Stimulated activated effector memory CD8-positive, alpha-beta T cell treated with anti-CD3 and anti-CD28 coated beads, Interleukin-12 subunit alpha, Interleukin-12 subunit beta, amount 100 ng/mL, for 72 hours (primary cell): Measurements from ENCODE around the gene MRPL24.

Experiments
- ATAC-seq: fragments of 150-1000 bp; cut with Tn5 transposase; 2 replicates; pipeline ENCODE4 v1.10.0; 2021
- DNase-seq, 2 donors: peaks; one replicate each; pipeline ENCODE4 v3.0.0; 2021 to 2022; ENCODE audit warnings: low spot score in 2 of 2
- H3K27ac Mint-ChIP-seq: one replicate; pipeline ENCODE4 v1.8.0; 2022; ENCODE audit warnings: mild to moderate bottlenecking, mixed read lengths
- H3K36me3 Mint-ChIP-seq: one replicate; pipeline ENCODE4 v1.8.0; 2022; ENCODE audit warnings: mild to moderate bottlenecking, mixed read lengths
- H3K4me1 Mint-ChIP-seq: one replicate; pipeline ENCODE4 v1.8.0; 2022; ENCODE audit warnings: mixed read lengths
- H3K4me3 Mint-ChIP-seq: one replicate; pipeline ENCODE4 v1.8.0; 2022; ENCODE audit warnings: mild to moderate bottlenecking, mixed read lengths
- H3K9me3 Mint-ChIP-seq: one replicate; pipeline ENCODE4 v1.8.0; 2022; ENCODE audit warnings: mixed read lengths

The MRPL24 gene

GRCh38 chr1:156750711-156751450, 10.0 kb upstream of the MRPL24 start:
- no peaks in the 10 kb centered on the region for H3K9me3 Mint-ChIP-seq
- peak overlapping the region; percentile 98 for H3K27ac Mint-ChIP-seq
- peaks cover 58% of the 10 kb centered on the region for H3K4me1 Mint-ChIP-seq
- H3K4me3 Mint-ChIP-seq: peak overlapping the region; percentile 87
- ATAC-seq (peak; percentile 50), DNase-seq (peak in 1 of 2 donors; percentile 72)
- H3K36me3 Mint-ChIP-seq: peaks cover 61% of the 10 kb centered on the region

DNA sequence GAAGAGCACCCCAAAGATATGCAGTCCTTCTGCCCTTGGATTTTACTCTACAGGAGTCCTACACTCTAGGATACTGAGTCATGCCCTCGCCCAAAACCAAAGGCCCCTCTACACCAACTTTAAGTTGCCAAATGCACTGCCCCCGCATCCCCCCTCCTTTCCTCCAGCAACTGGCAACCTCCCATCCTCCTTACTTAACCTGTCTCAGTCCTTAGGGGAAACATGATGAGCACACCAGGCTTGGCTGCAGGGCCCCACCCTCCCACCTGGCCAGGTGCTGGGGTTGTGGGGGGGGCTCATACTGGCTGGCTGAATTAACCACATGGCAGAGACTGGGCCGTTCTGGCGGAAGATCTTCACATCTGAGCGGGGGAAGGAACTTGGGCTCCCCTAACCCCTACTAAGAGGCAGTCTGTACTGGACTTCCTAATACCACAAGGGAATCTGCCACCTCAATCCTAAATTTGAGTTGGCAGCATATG, 9.3 kb upstream of the MRPL24 start:
- Mint-ChIP-seq H3K36me3 (peaks cover 67% of the 10 kb centered on the region), H3K4me3 (peak overlapping the region; percentile 87), H3K9me3 (no peaks in the 10 kb centered on the region), H3K4me1 (peaks cover 64% of the 10 kb centered on the region), H3K27ac (peak overlapping the region; percentile 98)
- ATAC-seq: peak; percentile 11
- no peak for DNase-seq

- Mint-ChIP-seq H3K4me3 (peak overlapping the region; percentile 87), H3K4me1 (peaks cover 66% of the 10 kb centered on the region), H3K27ac (peak overlapping the region; percentile 98), H3K36me3 (peaks cover 69% of the 10 kb centered on the region), H3K9me3 (no peaks in the 10 kb centered on the region)
- ATAC-seq: no peak
- DNase-seq: no peak
These were observed 8.7 kb upstream of the MRPL24 start for GRCh38 chr1:156749419-156750118.

DNA sequence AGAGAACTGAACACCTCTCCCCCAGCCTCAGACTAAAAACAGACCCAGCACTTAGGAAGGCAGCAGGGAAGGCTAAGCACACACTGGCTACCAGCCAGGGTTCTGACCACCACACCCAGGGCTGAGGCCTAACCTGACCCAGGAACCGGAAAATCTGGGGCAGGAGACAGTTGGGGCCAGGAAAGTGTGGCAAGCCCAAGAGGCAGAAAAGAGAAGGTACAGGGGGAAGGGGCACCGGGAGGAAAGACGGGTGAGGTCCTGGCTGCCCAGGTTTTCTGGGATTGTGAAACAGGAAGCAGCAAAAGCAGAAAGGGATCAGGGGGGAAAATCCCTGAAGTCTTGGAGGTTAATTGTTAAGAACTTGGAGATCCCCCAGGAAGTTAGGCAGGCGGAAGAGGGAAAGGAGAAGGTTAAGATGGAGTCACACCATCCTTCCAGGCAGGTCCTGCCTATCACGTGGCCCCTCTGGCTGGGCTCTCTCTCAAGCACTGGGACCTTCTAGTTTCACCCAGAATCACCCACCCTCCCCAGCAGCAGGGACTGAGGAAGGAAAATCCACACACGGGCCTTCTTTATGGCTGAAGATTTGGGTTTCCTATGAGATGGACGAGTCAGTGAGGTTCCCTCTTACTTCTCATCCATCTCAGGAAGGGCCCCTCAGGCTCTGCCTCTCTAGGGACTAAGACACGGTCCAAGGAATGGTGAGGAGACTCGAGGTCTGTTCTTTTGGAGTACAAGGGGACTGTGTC, 8.0 kb upstream of the MRPL24 start:
- H3K4me1 Mint-ChIP-seq: peaks cover 73% of the 10 kb centered on the region
- no peaks in the 10 kb centered on the region for H3K9me3 Mint-ChIP-seq
- ATAC-seq: no peak
- no peak for DNase-seq
- H3K4me3 Mint-ChIP-seq: peak overlapping the region; percentile 87
- peak overlapping the region; percentile 98 for H3K27ac Mint-ChIP-seq
- peaks cover 76% of the 10 kb centered on the region for H3K36me3 Mint-ChIP-seq

DNA sequence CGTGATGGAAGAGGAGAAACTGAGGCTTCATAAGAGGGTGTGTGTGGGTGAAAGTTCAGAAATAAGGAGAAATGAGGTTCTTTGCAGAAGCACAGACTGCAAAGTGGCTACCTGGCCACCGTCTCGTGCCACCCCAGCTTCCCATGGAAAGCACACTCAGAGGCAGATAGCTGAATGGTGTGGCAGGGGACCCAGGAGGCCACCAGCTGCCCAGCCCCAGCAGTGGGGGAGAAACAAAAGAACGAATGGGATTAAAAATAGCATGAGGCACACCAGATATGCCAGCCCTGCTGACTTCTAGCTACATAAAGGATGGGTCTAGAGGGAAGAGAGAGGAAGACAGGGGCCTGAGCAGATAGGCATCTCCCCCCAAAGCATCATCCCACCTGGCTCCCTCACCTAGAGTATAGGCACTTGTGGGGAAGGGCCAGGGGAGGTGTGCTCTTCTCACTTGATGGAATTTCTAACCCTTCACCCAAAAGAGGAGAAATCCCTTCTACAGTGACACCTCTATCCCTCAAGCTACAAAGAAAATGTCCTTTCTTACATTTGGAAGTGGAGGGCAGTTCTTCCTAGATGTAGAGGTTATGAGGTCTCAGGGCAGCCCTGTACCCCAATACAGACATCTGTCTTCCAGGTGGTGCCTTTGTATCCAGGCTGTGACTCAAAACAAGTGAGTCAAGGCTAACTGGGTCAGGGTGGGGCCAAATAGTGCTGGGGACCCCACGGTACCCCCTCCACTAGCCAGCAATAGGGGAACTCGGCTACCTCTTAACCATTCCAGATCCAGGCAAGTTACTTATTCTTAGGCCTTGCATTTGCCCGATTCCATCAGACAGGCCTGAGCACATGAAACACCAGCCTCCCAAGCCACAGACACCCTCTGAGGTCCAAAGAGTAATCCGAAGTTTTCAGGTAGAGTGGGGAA, 7.1 kb upstream of the MRPL24 start:
- Mint-ChIP-seq H3K9me3 (no peaks in the 10 kb centered on the region), H3K4me1 (peaks cover 81% of the 10 kb centered on the region), H3K36me3 (peaks cover 83% of the 10 kb centered on the region), H3K27ac (peak overlapping the region; percentile 98), H3K4me3 (peak overlapping the region; percentile 87)
- ATAC-seq: no peak
- DNase-seq: no peak

DNA sequence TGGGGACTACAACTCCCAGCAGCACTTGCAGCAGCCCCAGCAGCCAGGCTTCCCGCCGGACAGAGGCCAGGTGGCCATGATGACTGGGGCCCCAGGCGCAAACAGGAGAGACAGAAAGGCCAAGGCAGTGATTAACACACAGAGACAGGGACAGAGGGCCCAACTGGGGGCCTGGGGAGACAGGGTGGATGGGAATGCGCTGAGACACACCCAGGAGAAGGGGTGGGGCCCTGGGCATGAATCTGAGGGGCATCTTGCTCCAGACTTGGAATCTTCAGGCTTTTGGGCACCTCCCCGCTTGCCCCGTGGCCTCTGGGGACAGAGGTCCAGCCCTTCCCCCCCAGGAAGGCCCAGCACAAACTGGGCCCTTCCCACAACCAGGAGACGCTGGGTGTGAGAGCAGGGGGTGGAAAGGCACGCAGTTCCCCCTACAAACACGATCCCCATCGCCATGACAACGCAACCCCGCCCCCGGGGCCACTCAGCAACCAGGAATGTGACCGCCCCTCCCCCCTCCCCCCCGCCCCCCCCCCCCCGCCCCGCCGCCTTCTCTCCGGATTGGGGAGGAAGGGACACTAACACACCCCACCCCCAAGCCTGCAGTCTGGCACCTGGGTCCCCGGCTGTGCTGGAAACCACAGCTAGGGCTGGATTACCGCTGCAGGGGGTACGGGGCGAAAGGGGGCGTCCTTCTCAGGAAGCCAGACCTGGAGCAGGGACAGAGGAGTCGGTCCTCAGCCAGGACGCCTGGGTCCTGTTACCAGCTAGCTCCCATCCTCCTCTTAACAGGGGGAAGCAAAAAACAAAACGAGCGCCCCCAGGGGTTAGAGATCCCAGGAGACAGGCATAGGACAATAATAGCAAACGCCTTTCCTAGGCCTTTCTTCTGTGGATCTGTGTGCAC, 6.1 kb upstream of the MRPL24 start:
- Mint-ChIP-seq H3K4me3 (peak overlapping the region; percentile 87), H3K36me3 (peaks cover 87% of the 10 kb centered on the region), H3K4me1 (peaks cover 86% of the 10 kb centered on the region), H3K9me3 (no peaks in the 10 kb centered on the region), H3K27ac (peak overlapping the region; percentile 98)
- ATAC-seq: peak; percentile 38
- DNase-seq: peak in 1 of 2 donors; percentile 71

DNA sequence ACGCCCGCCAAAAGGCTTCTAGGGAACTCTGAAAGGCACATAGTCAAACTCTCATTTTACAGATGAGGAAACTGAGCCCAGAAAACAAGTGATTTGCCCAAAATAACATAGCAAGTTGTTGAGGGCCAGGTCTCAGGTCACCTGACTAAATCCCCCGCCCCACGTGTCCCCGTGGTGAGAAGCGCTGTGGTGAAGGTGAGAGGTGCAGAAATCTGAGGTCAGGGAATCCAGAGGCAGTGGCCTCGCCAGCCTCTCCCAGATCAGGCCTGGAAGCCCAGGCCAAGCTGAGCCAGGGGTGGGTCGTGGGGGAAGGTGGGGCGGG, 5.5 kb upstream of the MRPL24 start:
- ATAC-seq (no peak), DNase-seq (no peak)
- peaks cover 87% of the 10 kb centered on the region for H3K36me3 Mint-ChIP-seq
- H3K4me1 Mint-ChIP-seq: peaks cover 92% of the 10 kb centered on the region
- peak overlapping the region; percentile 98 for H3K27ac Mint-ChIP-seq
- H3K9me3 Mint-ChIP-seq: no peaks in the 10 kb centered on the region
- H3K4me3 Mint-ChIP-seq: peak overlapping the region; percentile 87

DNA sequence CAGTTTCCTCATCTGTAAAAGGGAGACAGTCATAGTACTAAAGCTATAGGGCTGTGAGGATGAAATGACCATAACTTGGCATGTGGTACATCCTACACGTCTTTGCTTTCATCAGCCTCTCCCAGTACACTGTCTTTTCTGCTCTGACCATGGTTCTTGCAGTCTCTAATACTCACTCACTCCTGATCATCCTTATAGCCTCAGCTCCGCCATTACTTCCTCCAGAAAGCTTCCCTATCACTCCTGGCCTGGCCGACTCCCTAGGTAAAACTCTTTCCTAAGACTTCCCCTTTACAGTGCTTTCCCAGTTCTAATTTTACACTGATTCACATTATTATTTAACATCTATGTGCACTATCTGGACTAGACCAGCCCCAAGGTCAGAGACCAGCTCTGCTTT, 5.0 kb upstream of the MRPL24 start:
- H3K9me3 Mint-ChIP-seq: no peaks in the 10 kb centered on the region
- peak overlapping the region; percentile 87 for H3K4me3 Mint-ChIP-seq
- peak overlapping the region; percentile 98 for H3K27ac Mint-ChIP-seq
- no peak for ATAC-seq
- peaks cover 92% of the 10 kb centered on the region for H3K36me3 Mint-ChIP-seq
- peaks cover 96% of the 10 kb centered on the region for H3K4me1 Mint-ChIP-seq
- DNase-seq: no peak

GRCh38 chr1:156744786-156745419, 4.0 kb upstream of the MRPL24 start:
- no peak for DNase-seq
- no peak for ATAC-seq
- Mint-ChIP-seq H3K4me3 (no peak overlapping the region), H3K36me3 (peaks cover 92% of the 10 kb centered on the region), H3K9me3 (no peaks in the 10 kb centered on the region), H3K27ac (peak overlapping the region; percentile 98), H3K4me1 (peaks cover 93% of the 10 kb centered on the region)

DNA sequence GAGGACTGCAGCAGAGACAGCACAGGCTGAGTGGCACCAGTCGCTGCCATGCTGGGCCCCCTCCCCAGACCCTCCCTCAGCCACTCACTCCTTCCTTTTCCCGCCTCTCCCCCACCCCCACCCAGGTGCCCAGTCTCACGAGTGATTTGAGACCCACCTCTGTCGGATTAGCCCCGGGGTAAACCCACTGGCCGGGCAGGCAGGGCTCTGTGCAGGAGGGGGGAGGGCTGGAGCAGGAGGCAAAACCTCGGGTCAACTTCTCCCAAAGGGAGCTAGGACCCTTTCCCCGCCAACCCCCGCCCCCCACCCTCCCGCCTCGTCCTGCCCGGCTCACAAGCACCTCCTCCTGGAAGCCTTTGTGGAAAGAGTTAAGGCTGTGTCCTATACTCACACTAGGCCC, 3.5 kb upstream of the MRPL24 start:
- Mint-ChIP-seq H3K4me3 (peak overlapping the region; percentile 5), H3K36me3 (peaks cover 87% of the 10 kb centered on the region), H3K27ac (peak overlapping the region; percentile 98), H3K4me1 (peaks cover 88% of the 10 kb centered on the region), H3K9me3 (no peaks in the 10 kb centered on the region)
- ATAC-seq (no peak), DNase-seq (no peak)

GRCh38 chr1:156743367-156744302, 2.7 kb upstream of the MRPL24 start:
- Mint-ChIP-seq H3K36me3 (peaks cover 80% of the 10 kb centered on the region), H3K4me1 (peaks cover 80% of the 10 kb centered on the region), H3K9me3 (no peaks in the 10 kb centered on the region)

GRCh38 chr1:156742801-156743200, 1.9 kb upstream of the MRPL24 start:
- H3K36me3 Mint-ChIP-seq: peaks cover 77% of the 10 kb centered on the region
- H3K4me3 Mint-ChIP-seq: peak overlapping the region; percentile 91
- peaks cover 72% of the 10 kb centered on the region for H3K4me1 Mint-ChIP-seq
- ATAC-seq (no peak), DNase-seq (no peak)
- no peaks in the 10 kb centered on the region for H3K9me3 Mint-ChIP-seq
- peak overlapping the region; percentile 98 for H3K27ac Mint-ChIP-seq

More at GRCh38 chr1:156743367-156744302, 2.7 kb upstream of the MRPL24 start:
- H3K27ac Mint-ChIP-seq: peak overlapping the region; percentile 98
- peak overlapping the region; percentile 5 for H3K4me3 Mint-ChIP-seq
- DNase-seq (no peak), ATAC-seq (no peak)
